Stimulated activated naive CD8-positive, alpha-beta T cell treated with anti-CD3 and anti-CD28 coated beads, Interleukin-15, amount 100 ng/mL, for 72 hours (primary cell): Measurements from ENCODE around the gene CAGE1.

Source experiments
- ATAC-seq: fragments of 150-1000 bp; cut with Tn5 transposase; 2 replicates; pipeline ENCODE4 v1.10.0; 2021; ENCODE audit warnings: mild to moderate bottlenecking, moderate library complexity
- DNase-seq, 2 donors: peaks; one replicate each; pipeline ENCODE4 v3.0.0; 2021 to 2022
- H3K27ac Mint-ChIP-seq, 2 donors: one replicate each; pipeline ENCODE4 v1.8.0; 2022; ENCODE audit warnings: mild to moderate bottlenecking in 2 of 2, mixed read lengths in 2 of 2, moderate library complexity in 2 of 2
- H3K27me3 Mint-ChIP-seq: one replicate; pipeline ENCODE4 v1.8.0; 2022; ENCODE audit warnings: mixed read lengths
- H3K4me1 Mint-ChIP-seq: one replicate; pipeline ENCODE4 v1.8.0; 2022; ENCODE audit warnings: mild to moderate bottlenecking, mixed read lengths
- H3K4me3 Mint-ChIP-seq, 2 donors: one replicate each; pipeline ENCODE4 v1.8.0; 2022; ENCODE audit warnings: mild to moderate bottlenecking in 2 of 2, mixed read lengths in 2 of 2, moderate library complexity in 1 of 2
- H3K9me3 Mint-ChIP-seq, 2 donors: one replicate each; pipeline ENCODE4 v1.8.0; 2022; ENCODE audit warnings: mixed read lengths in 2 of 2

Gene CAGE1

GRCh38 chr6:7389451-7390225, at the start of gene CAGE1, which contains the start of gene RIOK1:
TSS of gene CAGE1 (minus strand) at chr6:7389742. CDS start at chr6:7387173, 2,569 bp downstream.
TSS of gene RIOK1 (plus strand) at chr6:7389808. CDS start at chr6:7390003, 195 bp downstream.
- peak; percentile 92 to 96 for DNase-seq
- H3K9me3 Mint-ChIP-seq = no peaks in the 10 kb centered on the region
- peak within 1 kb of the TSS; percentile 79 to 94 for H3K4me3 Mint-ChIP-seq
- no peaks in the 10 kb centered on the region for H3K27me3 Mint-ChIP-seq
- ATAC-seq = peak; percentile 99
- H3K4me1 Mint-ChIP-seq = peaks cover 36% of the 10 kb centered on the region
- H3K27ac Mint-ChIP-seq = peak within 1 kb of the TSS; percentile 97 to 98

GRCh38 chr6:7439228-7439627, 49.7 kb upstream of the CAGE1 start:
- Mint-ChIP-seq H3K27ac (no peak overlapping the region), H3K4me3 (no peak overlapping the region)

GRCh38 chr6:7438011-7438410, 48.5 kb upstream of the CAGE1 start:
- no peak overlapping the region for H3K4me3 Mint-ChIP-seq
- H3K4me1 Mint-ChIP-seq = peaks cover 12% of the 10 kb centered on the region
- H3K27me3 Mint-ChIP-seq = peaks cover 6% of the 10 kb centered on the region
- no peak for DNase-seq
- no peak for ATAC-seq
- H3K9me3 Mint-ChIP-seq = peaks cover 6 to 13% of the 10 kb centered on the region in 2 donors
- no peak overlapping the region for H3K27ac Mint-ChIP-seq

More at GRCh38 chr6:7439228-7439627, 49.7 kb upstream of the CAGE1 start:
- Mint-ChIP-seq H3K9me3 (peaks cover 6 to 14% of the 10 kb centered on the region in 2 donors), H3K4me1 (peaks cover 12% of the 10 kb centered on the region), H3K27me3 (peaks cover 8% of the 10 kb centered on the region)
- ATAC-seq (no peak), DNase-seq (no peak)

GRCh38 chr6:7434672-7435071, 45.1 kb upstream of the CAGE1 start:
- Mint-ChIP-seq H3K4me1 (peaks cover 13% of the 10 kb centered on the region), H3K27me3 (peaks cover 21% of the 10 kb centered on the region), H3K4me3 (no peak overlapping the region), H3K27ac (no peak overlapping the region), H3K9me3 (peaks cover 6% of the 10 kb centered on the region in 2 donors)
- no peak for ATAC-seq
- DNase-seq = no peak

- ATAC-seq (no peak), DNase-seq (no peak)
- Mint-ChIP-seq H3K27me3 (peaks cover 21% of the 10 kb centered on the region), H3K9me3 (peaks cover 6% of the 10 kb centered on the region in 2 donors), H3K4me3 (no peak overlapping the region), H3K27ac (no peak overlapping the region), H3K4me1 (peaks cover 6% of the 10 kb centered on the region)
These were observed 43.6 kb upstream of the CAGE1 start for GRCh38 chr6:7433121-7433617.

GRCh38 chr6:7432391-7433120, 43.0 kb upstream of the CAGE1 start:
- Mint-ChIP-seq H3K4me1 (peaks cover 6% of the 10 kb centered on the region), H3K4me3 (no peak overlapping the region), H3K27me3 (peaks cover 21% of the 10 kb centered on the region), H3K9me3 (peaks cover 6% of the 10 kb centered on the region in 2 donors), H3K27ac (no peak overlapping the region)
- DNase-seq (no peak), ATAC-seq (no peak)

- H3K27me3 Mint-ChIP-seq = peaks cover 21% of the 10 kb centered on the region
- H3K9me3 Mint-ChIP-seq = peaks cover 6% of the 10 kb centered on the region in 2 donors
- H3K4me3 Mint-ChIP-seq = no peak overlapping the region
- DNase-seq = no peak
- no peak for ATAC-seq
- H3K27ac Mint-ChIP-seq = no peak overlapping the region
- H3K4me1 Mint-ChIP-seq = peaks cover 6% of the 10 kb centered on the region
These were observed 42.3 kb upstream of the CAGE1 start for GRCh38 chr6:7431674-7432390.

GRCh38 chr6:7431313-7431673, 41.8 kb upstream of the CAGE1 start:
- DNase-seq (no peak), ATAC-seq (no peak)
- Mint-ChIP-seq H3K4me3 (no peak overlapping the region), H3K4me1 (peaks cover 6% of the 10 kb centered on the region), H3K27me3 (peaks cover 21% of the 10 kb centered on the region), H3K27ac (no peak overlapping the region), H3K9me3 (peaks cover 6% of the 10 kb centered on the region in 2 donors)

GRCh38 chr6:7426447-7427169, 37.1 kb upstream of the CAGE1 start:
- peaks cover 6% of the 10 kb centered on the region for H3K4me1 Mint-ChIP-seq
- H3K27ac Mint-ChIP-seq = no peak overlapping the region
- H3K9me3 Mint-ChIP-seq = no peaks in the 10 kb centered on the region
- H3K27me3 Mint-ChIP-seq = peaks cover 8% of the 10 kb centered on the region
- no peak for DNase-seq
- ATAC-seq = no peak
- H3K4me3 Mint-ChIP-seq = no peak overlapping the region

- Mint-ChIP-seq H3K9me3 (no peaks in the 10 kb centered on the region), H3K27ac (no peak overlapping the region)
- no peak for ATAC-seq
These were observed 36.3 kb upstream of the CAGE1 start for GRCh38 chr6:7425808-7426190.

GRCh38 chr6:7424967-7425807, 35.6 kb upstream of the CAGE1 start:
- Mint-ChIP-seq H3K4me1 (no peaks in the 10 kb centered on the region), H3K4me3 (no peak overlapping the region), H3K27ac (no peak overlapping the region), H3K9me3 (no peaks in the 10 kb centered on the region), H3K27me3 (no peaks in the 10 kb centered on the region)
- DNase-seq (no peak), ATAC-seq (no peak)

More at GRCh38 chr6:7425808-7426190, 36.3 kb upstream of the CAGE1 start:
- Mint-ChIP-seq H3K4me1 (no peaks in the 10 kb centered on the region), H3K27me3 (no peaks in the 10 kb centered on the region), H3K4me3 (no peak overlapping the region)
- no peak for DNase-seq

- no peaks in the 10 kb centered on the region for H3K27me3 Mint-ChIP-seq
- H3K4me1 Mint-ChIP-seq = no peaks in the 10 kb centered on the region
- no peak overlapping the region for H3K4me3 Mint-ChIP-seq
- DNase-seq (no peak), ATAC-seq (no peak)
- no peaks in the 10 kb centered on the region for H3K9me3 Mint-ChIP-seq
- H3K27ac Mint-ChIP-seq = no peak overlapping the region
These were observed 34.5 kb upstream of the CAGE1 start for GRCh38 chr6:7424058-7424457.

GRCh38 chr6:7421066-7421465, 31.5 kb upstream of the CAGE1 start:
- Mint-ChIP-seq H3K27me3 (no peaks in the 10 kb centered on the region), H3K9me3 (no peaks in the 10 kb centered on the region), H3K27ac (no peak overlapping the region), H3K4me1 (no peaks in the 10 kb centered on the region), H3K4me3 (no peak overlapping the region)
- DNase-seq (no peak), ATAC-seq (no peak)

- ATAC-seq (no peak), DNase-seq (no peak)
- Mint-ChIP-seq H3K4me1 (no peaks in the 10 kb centered on the region), H3K27me3 (no peaks in the 10 kb centered on the region), H3K9me3 (no peaks in the 10 kb centered on the region), H3K4me3 (no peak overlapping the region), H3K27ac (no peak overlapping the region)
These were observed 29.5 kb upstream of the CAGE1 start for GRCh38 chr6:7419065-7419464.
